G401 (cell line): ENCODE results near the gene CCDC70. TPM values are rescaled to one million over a fixed set of nuclear protein-coding genes. Genes with fewer than 3 reads are reported as not detected.

ENCODE experiments used
- DNase-seq: peaks from one replicate; pipeline ENCODE4 v3.0.0-alpha.2; 2015; ENCODE audit warnings: low spot score
- in situ Hi-C: cut with HindIII; loops from 2 replicates; pipeline ENCODE4 v1.10.0; 2016; ENCODE audit warnings: low sequenced_read_pairs, mixed read lengths
- total RNA-seq: library from RNA; depleted of rRNA; stranded (reverse); fragments of >200 nt; shearing (Covaris generic); gene quantifications from 2 replicates; pipeline ENCODE4 v1.2.3, GENCODE V29; 2014

CCDC70 gene
- total RNA-seq, 1 experiment from 2014 or later = not detected

GRCh38 chr13:51849145-51850101 lies 12.3 kb upstream of the CCDC70 start:
- DNase-seq = no peak
- in situ Hi-C loops = no loop called here

- in situ Hi-C loops = no loop called here
Measured at GRCh38 chr13:51856027-51856736, 5.6 kb upstream of the CCDC70 start.

GRCh38 chr13:51856998-51857397 lies 4.8 kb upstream of the CCDC70 start:
- in situ Hi-C loops = no loop called here
- no peak for DNase-seq

More at GRCh38 chr13:51856027-51856736, 5.6 kb upstream of the CCDC70 start:
- no peak for DNase-seq

GRCh38 chr13:51858433-51859247 lies 3.1 kb upstream of the CCDC70 start:
- in situ Hi-C loops = no loop called here
- no peak for DNase-seq

- DNase-seq = no peak
- in situ Hi-C loops = no loop called here
Measured at GRCh38 chr13:51862957-51863356, 1.2 kb downstream of the CCDC70 start.

GRCh38 chr13:51865838-51866237 lies 4.1 kb downstream of the CCDC70 start:
- in situ Hi-C loops = no loop called here
- DNase-seq = no peak

GRCh38 chr13:51867062-51867461 lies 5.3 kb downstream of the CCDC70 start:
- in situ Hi-C loops = no loop called here

GRCh38 chr13:51869916-51870315 lies 8.1 kb downstream of the CCDC70 start:
- in situ Hi-C loops = no loop called here
- no peak for DNase-seq

More at GRCh38 chr13:51867062-51867461, 5.3 kb downstream of the CCDC70 start:
- no peak for DNase-seq

- DNase-seq = no peak
- in situ Hi-C loops = no loop called here
Measured at GRCh38 chr13:51870616-51871015, 8.8 kb downstream of the CCDC70 start.

GRCh38 chr13:51873117-51873798 lies 11.5 kb downstream of the CCDC70 start:
- no peak for DNase-seq
- in situ Hi-C loops = no loop called here

GRCh38 chr13:51873837-51874236 lies 12.1 kb downstream of the CCDC70 start:
- DNase-seq = no peak
- in situ Hi-C loops = no loop called here

- in situ Hi-C loops = no loop called here
- DNase-seq = no peak
Measured at GRCh38 chr13:51874651-51875050, 12.9 kb downstream of the CCDC70 start.

- in situ Hi-C loops = no loop called here
- no peak for DNase-seq
Measured at GRCh38 chr13:51879133-51879532, 17.4 kb downstream of the CCDC70 start.

GRCh38 chr13:51881296-51881695 lies 19.5 kb downstream of the CCDC70 start:
- DNase-seq = no peak

GRCh38 chr13:51882570-51883225 lies 20.9 kb downstream of the CCDC70 start:
- in situ Hi-C loops = no loop called here
- no peak for DNase-seq

More at GRCh38 chr13:51881296-51881695, 19.5 kb downstream of the CCDC70 start:
- in situ Hi-C loops = no loop called here

- in situ Hi-C loops = no loop called here
- DNase-seq = no peak
Measured at GRCh38 chr13:51883226-51883600, 21.4 kb downstream of the CCDC70 start.

- DNase-seq = no peak
- in situ Hi-C loops = no loop called here
Measured at GRCh38 chr13:51885651-51886050, 23.9 kb downstream of the CCDC70 start.

GRCh38 chr13:51887468-51887867 lies 25.7 kb downstream of the CCDC70 start:
- in situ Hi-C loops = no loop called here

More at GRCh38 chr13:51887468-51887867, 25.7 kb downstream of the CCDC70 start:
- peak; percentile 28 for DNase-seq
